B cell (primary cell): Measurements from ENCODE around the gene PRSS8.

Experiments used
- EZH2 ChIP-seq: IDR thresholded peaks from 2 replicates; pipeline ENCODE4 v1.6.1; 2012; ENCODE audit warnings: borderline replicate concordance, low read depth, mild to moderate bottlenecking, moderate library complexity, low read length; ENCODE audit not compliant: insufficient read depth, poor library complexity, severe bottlenecking
- TF ChIP-seq, protein P1 (sequence below): fragments of 200-600 bp; IDR thresholded peaks from one replicate; pipeline ENCODE4 v1.8.0; 2022; ENCODE audit warnings: antibody characterized with exemption, mild to moderate bottlenecking

DNA sequence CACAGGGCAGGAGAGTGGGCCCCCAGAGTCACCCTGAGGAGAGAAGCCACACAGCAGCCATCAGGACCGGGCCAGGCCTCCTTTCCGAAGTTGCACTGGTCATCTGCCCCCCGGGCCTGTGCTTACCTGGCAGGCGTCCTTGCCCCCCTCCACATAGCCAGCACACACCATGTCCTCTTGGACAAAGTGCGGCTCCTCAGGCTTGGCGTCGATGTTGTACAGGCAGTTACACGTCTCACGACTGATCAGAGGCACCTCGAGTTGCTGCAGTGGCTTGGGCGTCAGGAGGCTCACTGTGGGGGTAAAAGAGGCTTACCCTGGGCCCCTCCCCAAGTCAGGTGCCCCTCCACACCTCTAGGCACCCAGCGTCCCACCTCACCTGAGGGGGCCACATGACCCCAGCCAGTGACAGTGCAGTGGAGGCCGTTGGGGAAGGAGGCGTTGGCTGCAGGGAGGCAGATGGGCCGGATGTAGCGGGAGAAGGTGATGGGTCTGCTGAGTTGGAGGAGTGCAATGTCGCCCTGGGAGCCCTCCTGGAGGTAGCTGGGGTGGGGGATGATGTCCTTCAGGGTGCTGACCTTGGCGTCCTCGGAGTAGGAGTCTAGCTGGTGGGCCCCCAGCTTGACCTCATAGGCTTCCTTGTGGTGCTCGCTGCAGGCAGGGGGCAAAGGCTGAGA lies 3.1 kb downstream of the PRSS8 start:
- TF ChIP-seq EZH2 = no peak
- TF ChIP-seq, protein P1, sequence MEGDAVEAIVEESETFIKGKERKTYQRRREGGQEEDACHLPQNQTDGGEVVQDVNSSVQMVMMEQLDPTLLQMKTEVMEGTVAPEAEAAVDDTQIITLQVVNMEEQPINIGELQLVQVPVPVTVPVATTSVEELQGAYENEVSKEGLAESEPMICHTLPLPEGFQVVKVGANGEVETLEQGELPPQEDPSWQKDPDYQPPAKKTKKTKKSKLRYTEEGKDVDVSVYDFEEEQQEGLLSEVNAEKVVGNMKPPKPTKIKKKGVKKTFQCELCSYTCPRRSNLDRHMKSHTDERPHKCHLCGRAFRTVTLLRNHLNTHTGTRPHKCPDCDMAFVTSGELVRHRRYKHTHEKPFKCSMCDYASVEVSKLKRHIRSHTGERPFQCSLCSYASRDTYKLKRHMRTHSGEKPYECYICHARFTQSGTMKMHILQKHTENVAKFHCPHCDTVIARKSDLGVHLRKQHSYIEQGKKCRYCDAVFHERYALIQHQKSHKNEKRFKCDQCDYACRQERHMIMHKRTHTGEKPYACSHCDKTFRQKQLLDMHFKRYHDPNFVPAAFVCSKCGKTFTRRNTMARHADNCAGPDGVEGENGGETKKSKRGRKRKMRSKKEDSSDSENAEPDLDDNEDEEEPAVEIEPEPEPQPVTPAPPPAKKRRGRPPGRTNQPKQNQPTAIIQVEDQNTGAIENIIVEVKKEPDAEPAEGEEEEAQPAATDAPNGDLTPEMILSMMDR = no peak
